Effector memory CD4-positive, alpha-beta T cell (primary cell): ENCODE measurements around the gene MAP3K4.

Experiments
- DNase-seq, 3 donors: peaks; one replicate each; pipeline ENCODE4 v3.0.0-alpha.2; 2020
- H3K27ac ChIP-seq: 2 replicates; pipeline ENCODE4 v1.7.0; 2013; ENCODE audit warnings: mild to moderate bottlenecking, low read length, moderate library complexity; ENCODE audit not compliant: insufficient read depth, poor library complexity, severe bottlenecking
- H3K27me3 ChIP-seq: replicated peaks from 2 replicates; pipeline ENCODE4 v1.7.0; 2013; ENCODE audit warnings: mild to moderate bottlenecking, low read length; ENCODE audit not compliant: insufficient read depth, control insufficient read depth, poor library complexity, severe bottlenecking
- H3K36me3 ChIP-seq: 2 replicates; pipeline ENCODE4 v1.7.0; 2013; ENCODE audit warnings: mild to moderate bottlenecking, low read length, moderate library complexity; ENCODE audit not compliant: control insufficient read depth, insufficient read depth
- H3K4me1 ChIP-seq: 2 replicates; pipeline ENCODE4 v1.7.0; 2013; ENCODE audit warnings: low read length, mild to moderate bottlenecking; ENCODE audit not compliant: control insufficient read depth, insufficient read depth, poor library complexity, severe bottlenecking
- H3K4me3 ChIP-seq: 2 replicates; pipeline ENCODE4 v1.7.0; 2013; ENCODE audit warnings: low read length, low read depth, mild to moderate bottlenecking; ENCODE audit not compliant: insufficient read depth, poor library complexity, severe bottlenecking
- H3K9me3 ChIP-seq: 2 replicates; pipeline ENCODE4 v1.7.0; 2013; ENCODE audit warnings: mild to moderate bottlenecking, low read length, moderate library complexity; ENCODE audit not compliant: control insufficient read depth

The MAP3K4 gene

GRCh38 chr6:161163466-161164181 is 172.1 kb downstream of the MAP3K4 start:
- no peak for DNase-seq
- Histone ChIP-seq H3K9me3 (no peaks in the 10 kb centered on the region), H3K4me3 (no peak overlapping the region), H3K27me3 (no peaks in the 10 kb centered on the region), H3K4me1 (no peaks in the 10 kb centered on the region), H3K36me3 (peaks cover 11% of the 10 kb centered on the region), H3K27ac (no peak overlapping the region)

- Histone ChIP-seq H3K27ac (no peak overlapping the region), H3K4me3 (no peak overlapping the region), H3K36me3 (peaks cover 11% of the 10 kb centered on the region), H3K27me3 (no peaks in the 10 kb centered on the region), H3K9me3 (no peaks in the 10 kb centered on the region), H3K4me1 (no peaks in the 10 kb centered on the region)
- DNase-seq = no peak
Measured at GRCh38 chr6:161164182-161164625, 172.6 kb downstream of the MAP3K4 start.

- Histone ChIP-seq H3K27me3 (no peaks in the 10 kb centered on the region), H3K9me3 (no peaks in the 10 kb centered on the region), H3K4me1 (no peaks in the 10 kb centered on the region), H3K36me3 (peaks cover 11% of the 10 kb centered on the region), H3K4me3 (no peak overlapping the region), H3K27ac (no peak overlapping the region)
- DNase-seq = no peak
Measured at GRCh38 chr6:161166176-161166575, 174.6 kb downstream of the MAP3K4 start.

- H3K27ac ChIP-seq = no peak overlapping the region
- H3K4me1 ChIP-seq = no peaks in the 10 kb centered on the region
- no peaks in the 10 kb centered on the region for H3K27me3 ChIP-seq
- H3K9me3 ChIP-seq = no peaks in the 10 kb centered on the region
- peaks cover 8% of the 10 kb centered on the region for H3K36me3 ChIP-seq
- no peak overlapping the region for H3K4me3 ChIP-seq
- no peak for DNase-seq
Measured at GRCh38 chr6:161166677-161167076, 175.1 kb downstream of the MAP3K4 start.
